Liver (tissue), 9 donors: ENCODE measurements around the gene RUNX1. TPM values are rescaled to one million over a fixed set of nuclear protein-coding genes. Genes with fewer than 3 reads are reported as not detected.

ENCODE experiments used
- DNase-seq: peaks from one replicate; pipeline ENCODE4 v3.0.0-alpha.2; 2017; ENCODE audit warnings: low spot score
- H3K27ac ChIP-seq, 2 donors: one replicate each; pipeline ENCODE4 v1.7.0; 2013; ENCODE audit warnings: inconsistent platforms in 2 of 2, low read length in 2 of 2, control low read depth in 1 of 2, low read depth in 1 of 2, mild to moderate bottlenecking in 1 of 2
- H3K27me3 ChIP-seq, 4 donors: one replicate each; pipeline versions ENCODE4 v1.6.1 to v1.7.0; 2013; ENCODE audit warnings: low read length in 3 of 4, inconsistent platforms in 1 of 4, mild to moderate bottlenecking in 1 of 4, moderate library complexity in 1 of 4; ENCODE audit not compliant: control insufficient read depth in 4 of 4, insufficient read depth in 4 of 4
- H3K36me3 ChIP-seq, 4 donors: one replicate each; pipeline versions ENCODE4 v1.6.1 to v1.7.0; 2013; ENCODE audit warnings: low read length in 3 of 4, mild to moderate bottlenecking in 3 of 4, low read depth in 1 of 4, moderate library complexity in 1 of 4; ENCODE audit not compliant: control insufficient read depth in 4 of 4, insufficient read depth in 3 of 4
- H3K4me1 ChIP-seq, 4 donors: one replicate each; pipeline versions ENCODE4 v1.6.1 to v1.7.0; 2013; ENCODE audit warnings: low read length in 3 of 4, mild to moderate bottlenecking in 3 of 4, moderate library complexity in 1 of 4; ENCODE audit not compliant: control insufficient read depth in 4 of 4, insufficient read depth in 4 of 4
- H3K4me3 ChIP-seq, 3 donors: one replicate each; pipeline versions ENCODE4 v1.6.1 to v1.7.0; 2013; ENCODE audit warnings: low read length in 3 of 3, control low read depth in 1 of 3, low read depth in 1 of 3, mild to moderate bottlenecking in 1 of 3
- H3K9ac ChIP-seq, 2 donors: one replicate each; pipeline ENCODE4 v1.7.0; 2013; ENCODE audit warnings: low read length in 2 of 2, mild to moderate bottlenecking in 2 of 2, moderate library complexity in 2 of 2, control low read depth in 1 of 2, low read depth in 1 of 2
- H3K9me3 ChIP-seq, 4 donors: one replicate each; pipeline versions ENCODE4 v1.6.1 to v1.7.0; 2013; ENCODE audit warnings: low read length in 3 of 4; ENCODE audit not compliant: control insufficient read depth in 4 of 4
- EGR1 ChIP-seq, 2 donors: IDR thresholded peaks; 2 replicates each; pipeline ENCODE4 v1.6.1; 2016 to 2018; ENCODE audit warnings: antibody characterized with exemption in 2 of 2, low read depth in 2 of 2
- FOXA1 ChIP-seq: IDR thresholded peaks from 2 replicates; pipeline ENCODE4 v1.6.1; 2016; ENCODE audit warnings: antibody characterized with exemption
- FOXA2 ChIP-seq: IDR thresholded peaks from 2 replicates; pipeline ENCODE4 v1.6.1; 2016; ENCODE audit warnings: antibody characterized with exemption
- GABPA ChIP-seq, 2 donors: IDR thresholded peaks in 1 of 2; conservative IDR thresholded peaks in 1 of 2; 2 replicates each; pipeline ENCODE4 v1.6.1; 2016; ENCODE audit warnings: antibody characterized with exemption in 2 of 2, mild to moderate bottlenecking in 1 of 2, moderate library complexity in 1 of 2
- HNF4A ChIP-seq, 2 donors: conservative IDR thresholded peaks; 2 replicates each; pipeline ENCODE4 v1.6.1; 2016; ENCODE audit warnings: antibody characterized with exemption in 2 of 2, mild to moderate bottlenecking in 2 of 2
- HNF4G ChIP-seq: IDR thresholded peaks from 2 replicates; pipeline ENCODE4 v1.6.1; 2016; ENCODE audit warnings: antibody characterized with exemption
- JUND ChIP-seq, 2 donors: IDR thresholded peaks; 2 replicates each; pipeline ENCODE4 v1.6.1; 2016; ENCODE audit warnings: antibody characterized with exemption in 2 of 2
- NR2F2 ChIP-seq: IDR thresholded peaks from 2 replicates; pipeline ENCODE4 v1.6.1; 2016; ENCODE audit warnings: antibody characterized with exemption
- RAD21 ChIP-seq, 2 donors: IDR thresholded peaks; 2 replicates each; pipeline ENCODE4 v1.6.1; 2016; ENCODE audit warnings: antibody characterized with exemption in 2 of 2, mild to moderate bottlenecking in 2 of 2
- RXRA ChIP-seq, 2 donors: IDR thresholded peaks; 2 replicates each; pipeline ENCODE4 v1.6.1; 2017 to 2018; ENCODE audit warnings: antibody characterized with exemption in 2 of 2, mild to moderate bottlenecking in 1 of 2
- SP1 ChIP-seq: IDR thresholded peaks from 2 replicates; pipeline ENCODE4 v1.6.1; 2018; ENCODE audit warnings: antibody characterized with exemption, mild to moderate bottlenecking
- TAF1 ChIP-seq: conservative IDR thresholded peaks from 2 replicates; pipeline ENCODE4 v1.6.1; 2016; ENCODE audit warnings: antibody characterized with exemption, mild to moderate bottlenecking
- YY1 ChIP-seq: IDR thresholded peaks from 2 replicates; pipeline ENCODE4 v1.6.1; 2016; ENCODE audit warnings: antibody characterized with exemption, mild to moderate bottlenecking
- WGBS: extraction: QIAGEN DNeasy Blood & Tissue Kit; methylation state at CpG from one replicate; pipeline ENCODE4 v1.1.7; 2013; 5-methylcytosine and 5-hydroxymethylcytosine counted together
- polyA plus RNA-seq, 2 donors: library from polyadenylated mRNA; stranded (reverse) in 1 of 2; unstranded in 1 of 2; fragments of 200-250 nt in 1 of 2; fragments of >200 nt in 1 of 2; fragmentation: Nextera tagmentation in 1 of 2; extraction: Ambion mirVana in 1 of 2; gene quantifications; one replicate each; pipeline versions ENCODE4 v1.2.1 to v1.2.3, GENCODE V29; 2013 to 2015
- total RNA-seq, 2 donors: library from RNA; depleted of rRNA; stranded (reverse); fragments of >200 nt; gene quantifications; one replicate each; pipeline ENCODE4 v1.2.3, GENCODE V29; 2014
- TF ChIP-seq, protein P1 (sequence below): IDR thresholded peaks from 2 replicates; pipeline ENCODE4 v1.6.1; 2016; ENCODE audit warnings: antibody characterized with exemption
- TF ChIP-seq, protein P2 (sequence below): IDR thresholded peaks from 2 replicates; pipeline ENCODE4 v1.6.1; 2016; ENCODE audit warnings: antibody characterized with exemption, mild to moderate bottlenecking
- TF ChIP-seq, protein P3 (sequence below): IDR thresholded peaks from 2 replicates; pipeline ENCODE4 v1.6.1; 2016; ENCODE audit warnings: antibody characterized with exemption
- TF ChIP-seq, protein P4 (sequence below): IDR thresholded peaks from 2 replicates; pipeline ENCODE4 v1.6.1; 2016; ENCODE audit warnings: antibody characterized with exemption
- TF ChIP-seq, protein P5 (sequence below): fragments of 150-350 bp; IDR thresholded peaks from 2 replicates; pipeline ENCODE4 v1.5.1; 2017; ENCODE audit warnings: improper control_type of control experiment, low read depth, low read length; ENCODE audit not compliant: missing input control
- donor health status: healthy.
- donor health status: healthy.
- donor health status: healthy.
- donor health status: healthy.
- donor health status: healthy.

RUNX1 gene
- total and polyA plus RNA-seq, 4 donors: 0.98 to 7.2 (median 3.1) TPM

DNA sequence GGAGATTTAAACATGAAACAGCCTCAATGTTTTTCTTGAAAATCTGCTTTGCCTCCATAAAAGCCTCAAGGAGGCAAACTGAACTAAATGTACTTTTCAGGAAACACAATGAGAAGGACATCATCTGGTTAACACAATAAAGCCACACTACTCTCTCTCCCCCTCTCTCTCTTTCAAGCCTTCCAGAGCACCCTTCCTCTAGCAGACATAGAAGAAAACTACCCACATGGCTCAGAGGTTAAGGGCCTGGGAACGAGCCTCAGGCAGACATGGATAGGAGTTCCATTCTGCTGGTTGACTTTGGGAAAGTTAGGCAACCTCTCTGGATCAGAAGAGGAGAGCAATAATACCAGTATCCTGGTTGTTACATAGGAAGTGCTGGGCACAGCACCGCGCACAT is 42.9 kb downstream of the RUNX1 start:
- no peaks in the 10 kb centered on the region for H3K36me3 ChIP-seq
- no peaks in the 10 kb centered on the region for H3K27me3 ChIP-seq
- no peaks in the 10 kb centered on the region for H3K9me3 ChIP-seq
- TF ChIP-seq, protein P1, sequence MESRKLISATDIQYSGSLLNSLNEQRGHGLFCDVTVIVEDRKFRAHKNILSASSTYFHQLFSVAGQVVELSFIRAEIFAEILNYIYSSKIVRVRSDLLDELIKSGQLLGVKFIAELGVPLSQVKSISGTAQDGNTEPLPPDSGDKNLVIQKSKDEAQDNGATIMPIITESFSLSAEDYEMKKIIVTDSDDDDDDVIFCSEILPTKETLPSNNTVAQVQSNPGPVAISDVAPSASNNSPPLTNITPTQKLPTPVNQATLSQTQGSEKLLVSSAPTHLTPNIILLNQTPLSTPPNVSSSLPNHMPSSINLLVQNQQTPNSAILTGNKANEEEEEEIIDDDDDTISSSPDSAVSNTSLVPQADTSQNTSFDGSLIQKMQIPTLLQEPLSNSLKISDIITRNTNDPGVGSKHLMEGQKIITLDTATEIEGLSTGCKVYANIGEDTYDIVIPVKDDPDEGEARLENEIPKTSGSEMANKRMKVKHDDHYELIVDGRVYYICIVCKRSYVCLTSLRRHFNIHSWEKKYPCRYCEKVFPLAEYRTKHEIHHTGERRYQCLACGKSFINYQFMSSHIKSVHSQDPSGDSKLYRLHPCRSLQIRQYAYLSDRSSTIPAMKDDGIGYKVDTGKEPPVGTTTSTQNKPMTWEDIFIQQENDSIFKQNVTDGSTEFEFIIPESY: no peak
- TF ChIP-seq RAD21 (IDR thresholded peaks at IDR 0.05) (no peak), FOXA2 (no peak), GABPA (IDR thresholded peaks at IDR 0.05 in 1 of 2, conservative IDR thresholded peaks at IDR 0.05 in 1 of 2) (no peak), YY1 (no peak), EGR1 (IDR thresholded peaks at IDR 0.05; ENCODE audit: low read depth in 2 of 2) (no peak), SP1 (no peak), RXRA (IDR thresholded peaks at IDR 0.05) (no peak), NR2F2 (no peak), TAF1 (no peak), HNF4G (no peak), JUND (IDR thresholded peaks at IDR 0.05) (no peak), HNF4A (conservative IDR thresholded peaks at IDR 0.05) (no peak), FOXA1 (no peak)
- TF ChIP-seq, protein P2, sequence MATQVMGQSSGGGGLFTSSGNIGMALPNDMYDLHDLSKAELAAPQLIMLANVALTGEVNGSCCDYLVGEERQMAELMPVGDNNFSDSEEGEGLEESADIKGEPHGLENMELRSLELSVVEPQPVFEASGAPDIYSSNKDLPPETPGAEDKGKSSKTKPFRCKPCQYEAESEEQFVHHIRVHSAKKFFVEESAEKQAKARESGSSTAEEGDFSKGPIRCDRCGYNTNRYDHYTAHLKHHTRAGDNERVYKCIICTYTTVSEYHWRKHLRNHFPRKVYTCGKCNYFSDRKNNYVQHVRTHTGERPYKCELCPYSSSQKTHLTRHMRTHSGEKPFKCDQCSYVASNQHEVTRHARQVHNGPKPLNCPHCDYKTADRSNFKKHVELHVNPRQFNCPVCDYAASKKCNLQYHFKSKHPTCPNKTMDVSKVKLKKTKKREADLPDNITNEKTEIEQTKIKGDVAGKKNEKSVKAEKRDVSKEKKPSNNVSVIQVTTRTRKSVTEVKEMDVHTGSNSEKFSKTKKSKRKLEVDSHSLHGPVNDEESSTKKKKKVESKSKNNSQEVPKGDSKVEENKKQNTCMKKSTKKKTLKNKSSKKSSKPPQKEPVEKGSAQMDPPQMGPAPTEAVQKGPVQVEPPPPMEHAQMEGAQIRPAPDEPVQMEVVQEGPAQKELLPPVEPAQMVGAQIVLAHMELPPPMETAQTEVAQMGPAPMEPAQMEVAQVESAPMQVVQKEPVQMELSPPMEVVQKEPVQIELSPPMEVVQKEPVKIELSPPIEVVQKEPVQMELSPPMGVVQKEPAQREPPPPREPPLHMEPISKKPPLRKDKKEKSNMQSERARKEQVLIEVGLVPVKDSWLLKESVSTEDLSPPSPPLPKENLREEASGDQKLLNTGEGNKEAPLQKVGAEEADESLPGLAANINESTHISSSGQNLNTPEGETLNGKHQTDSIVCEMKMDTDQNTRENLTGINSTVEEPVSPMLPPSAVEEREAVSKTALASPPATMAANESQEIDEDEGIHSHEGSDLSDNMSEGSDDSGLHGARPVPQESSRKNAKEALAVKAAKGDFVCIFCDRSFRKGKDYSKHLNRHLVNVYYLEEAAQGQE: no peak
- TF ChIP-seq, protein P3, sequence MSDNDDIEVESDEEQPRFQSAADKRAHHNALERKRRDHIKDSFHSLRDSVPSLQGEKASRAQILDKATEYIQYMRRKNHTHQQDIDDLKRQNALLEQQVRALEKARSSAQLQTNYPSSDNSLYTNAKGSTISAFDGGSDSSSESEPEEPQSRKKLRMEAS: no peak
- TF ChIP-seq, protein P4, sequence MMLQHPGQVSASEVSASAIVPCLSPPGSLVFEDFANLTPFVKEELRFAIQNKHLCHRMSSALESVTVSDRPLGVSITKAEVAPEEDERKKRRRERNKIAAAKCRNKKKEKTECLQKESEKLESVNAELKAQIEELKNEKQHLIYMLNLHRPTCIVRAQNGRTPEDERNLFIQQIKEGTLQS: no peak
- TF ChIP-seq, protein P5, sequence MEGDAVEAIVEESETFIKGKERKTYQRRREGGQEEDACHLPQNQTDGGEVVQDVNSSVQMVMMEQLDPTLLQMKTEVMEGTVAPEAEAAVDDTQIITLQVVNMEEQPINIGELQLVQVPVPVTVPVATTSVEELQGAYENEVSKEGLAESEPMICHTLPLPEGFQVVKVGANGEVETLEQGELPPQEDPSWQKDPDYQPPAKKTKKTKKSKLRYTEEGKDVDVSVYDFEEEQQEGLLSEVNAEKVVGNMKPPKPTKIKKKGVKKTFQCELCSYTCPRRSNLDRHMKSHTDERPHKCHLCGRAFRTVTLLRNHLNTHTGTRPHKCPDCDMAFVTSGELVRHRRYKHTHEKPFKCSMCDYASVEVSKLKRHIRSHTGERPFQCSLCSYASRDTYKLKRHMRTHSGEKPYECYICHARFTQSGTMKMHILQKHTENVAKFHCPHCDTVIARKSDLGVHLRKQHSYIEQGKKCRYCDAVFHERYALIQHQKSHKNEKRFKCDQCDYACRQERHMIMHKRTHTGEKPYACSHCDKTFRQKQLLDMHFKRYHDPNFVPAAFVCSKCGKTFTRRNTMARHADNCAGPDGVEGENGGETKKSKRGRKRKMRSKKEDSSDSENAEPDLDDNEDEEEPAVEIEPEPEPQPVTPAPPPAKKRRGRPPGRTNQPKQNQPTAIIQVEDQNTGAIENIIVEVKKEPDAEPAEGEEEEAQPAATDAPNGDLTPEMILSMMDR: no peak
- H3K27ac ChIP-seq: no peak overlapping the region
- no peak overlapping the region for H3K4me3 ChIP-seq
- no peak overlapping the region for H3K9ac ChIP-seq
- no peak for DNase-seq
- 95% methylated on average over 3 of the region's 3 CpGs for WGBS
- no peaks in the 10 kb centered on the region for H3K4me1 ChIP-seq
